Measurements from ENCODE around the gene HADHA. TPM values are rescaled to one million over a fixed set of nuclear protein-coding genes. Genes with fewer than 3 reads are reported as not detected.

HADHA gene
- total RNA-seq, 2 experiments from 2014 or later, result 126 to 150 TPM

- Histone ChIP-seq H3K9me2 (ENCODE audit: insufficient read depth, low read length) (no peaks in the 10 kb centered on the region), H3K36me3 (ENCODE audit: insufficient read depth, low read length) (peaks cover 96% of the 10 kb centered on the region), H3K4me3 (ENCODE audit: low read depth, low read length, poor library complexity, severe bottlenecking) (no peak overlapping the region), H3K4me2 (ENCODE audit: low read length) (no peak overlapping the region), H2AFZ (ENCODE audit: low read length) (no peak overlapping the region), H3K27ac (ENCODE audit: low read depth, low read length, poor library complexity, severe bottlenecking) (no peak overlapping the region), H3K9me3 (ENCODE audit: low read length) (0 out of 2 replicates have a peak, but pooled peaks cover 5% of the 10 kb centered on the region), H3K4me1 (ENCODE audit: insufficient read depth, low read length, poor library complexity, severe bottlenecking) (no peaks in the 10 kb centered on the region), H4K20me1 (ENCODE audit: insufficient read depth, low read length) (no peaks in the 10 kb centered on the region), H3K79me2 (ENCODE audit: insufficient read depth, low read depth, low read length) (no peaks in the 10 kb centered on the region)
- CTCF ChIA-PET (ENCODE audit: unreplicated experiment), result no interaction called here
- TF ChIP-seq EZH2phosphoT487 (IDR thresholded peaks at IDR 0.05; ENCODE audit: borderline replicate concordance, low read depth, low read length), result no peak
- TF ChIP-seq CTCF (conservative IDR thresholded peaks at IDR 0.05; ENCODE audit: low read length), result no peak
- DNase-seq (ENCODE audit: low spot score), result no peak
- POLR2A ChIA-PET, result interaction anchor here (0.9 kb wide), 1 partner anchor 26 kb away, joined by 3 read pairs; no protein-coding TSS in a partner anchor
- intact Hi-C loops (cut with micrococcal nuclease; ENCODE audit: unreplicated experiment), result no loop called here
- BruUV-seq (replicated peaks), result no TSS peak
Measured at GRCh38 chr2:26215833-26216232, 28.6 kb downstream of the HADHA start.

GRCh38 chr2:26214759-26215158, 29.7 kb downstream of the HADHA start:
- no peaks in the 10 kb centered on the region for H3K4me1 ChIP-seq (ENCODE audit: insufficient read depth, low read length, poor library complexity, severe bottlenecking)
- POLR2A ChIA-PET, result no interaction called here
- intact Hi-C loops (cut with micrococcal nuclease; ENCODE audit: unreplicated experiment), result no loop called here
- no peak overlapping the region for H3K4me3 ChIP-seq (ENCODE audit: low read depth, low read length, poor library complexity, severe bottlenecking)
- 0 out of 2 replicates have a peak, but pooled peaks cover 5% of the 10 kb centered on the region for H3K9me3 ChIP-seq (ENCODE audit: low read length)
- no peak overlapping the region for H2AFZ ChIP-seq (ENCODE audit: low read length)
- H4K20me1 ChIP-seq (ENCODE audit: insufficient read depth, low read length), result no peaks in the 10 kb centered on the region
- no peak for TF ChIP-seq CTCF (conservative IDR thresholded peaks at IDR 0.05; ENCODE audit: low read length)
- no peak for TF ChIP-seq EZH2phosphoT487 (IDR thresholded peaks at IDR 0.05; ENCODE audit: borderline replicate concordance, low read depth, low read length)
- no peak overlapping the region for H3K4me2 ChIP-seq (ENCODE audit: low read length)
- H3K27ac ChIP-seq (ENCODE audit: low read depth, low read length, poor library complexity, severe bottlenecking), result no peak overlapping the region
- no peaks in the 10 kb centered on the region for H3K9me2 ChIP-seq (ENCODE audit: insufficient read depth, low read length)
- H3K79me2 ChIP-seq (ENCODE audit: insufficient read depth, low read depth, low read length), result no peaks in the 10 kb centered on the region
- DNase-seq (ENCODE audit: low spot score), result no peak
- BruUV-seq (replicated peaks), result no TSS peak
- peaks cover 96% of the 10 kb centered on the region for H3K36me3 ChIP-seq (ENCODE audit: insufficient read depth, low read length)
- CTCF ChIA-PET (ENCODE audit: unreplicated experiment), result no interaction called here

GRCh38 chr2:26212011-26212410, 32.4 kb downstream of the HADHA start:
- no peaks in the 10 kb centered on the region for H3K4me1 ChIP-seq (ENCODE audit: insufficient read depth, low read length, poor library complexity, severe bottlenecking)
- H3K79me2 ChIP-seq (ENCODE audit: insufficient read depth, low read depth, low read length), result no peaks in the 10 kb centered on the region
- H3K4me2 ChIP-seq (ENCODE audit: low read length), result no peak overlapping the region
- H3K27ac ChIP-seq (ENCODE audit: low read depth, low read length, poor library complexity, severe bottlenecking), result no peak overlapping the region
- H2AFZ ChIP-seq (ENCODE audit: low read length), result no peak overlapping the region
- H3K9me3 ChIP-seq (ENCODE audit: low read length), result no peaks in the 10 kb centered on the region
- DNase-seq (ENCODE audit: low spot score), result no peak
- ChIA-PET POLR2A (interaction anchor here (0.6 kb wide), 2 partner anchors 10 to 238 kb away, joined by 4 to 7 read pairs; no protein-coding TSS in a partner anchor), CTCF (ENCODE audit: unreplicated experiment) (no interaction called here)
- intact Hi-C loops (cut with micrococcal nuclease; ENCODE audit: unreplicated experiment), result no loop called here
- H3K4me3 ChIP-seq (ENCODE audit: low read depth, low read length, poor library complexity, severe bottlenecking), result no peak overlapping the region
- H3K9me2 ChIP-seq (ENCODE audit: insufficient read depth, low read length), result no peaks in the 10 kb centered on the region
- H4K20me1 ChIP-seq (ENCODE audit: insufficient read depth, low read length), result no peaks in the 10 kb centered on the region
- no TSS peak for BruUV-seq (replicated peaks)
- peaks cover 99% of the 10 kb centered on the region for H3K36me3 ChIP-seq (ENCODE audit: insufficient read depth, low read length)
- no peak for TF ChIP-seq CTCF (conservative IDR thresholded peaks at IDR 0.05; ENCODE audit: low read length)
- no peak for TF ChIP-seq EZH2phosphoT487 (IDR thresholded peaks at IDR 0.05; ENCODE audit: borderline replicate concordance, low read depth, low read length)

All from OCI-LY7 (cell line).